Measurements from ENCODE around the gene ASCC2. TPM values are rescaled to one million over a fixed set of nuclear protein-coding genes. Genes with fewer than 3 reads are reported as not detected.
"Not testable (repeated sequence)": the region's sequence is repeated elsewhere in the genome, so short reads cannot be mapped to it uniquely, and the experiment has no call there.

The ASCC2 gene
- total RNA-seq, 1 experiment from 2014 or later = 43.6 TPM

- H3K27ac Mint-ChIP-seq = not testable (repeated sequence)
Observed at GRCh38 chr22:29836791-29837370, 1.2 kb downstream of the ASCC2 start.

GRCh38 chr22:29834046-29834445 is 4.0 kb downstream of the ASCC2 start:
- no peak overlapping the region for H3K4me3 Mint-ChIP-seq

More at GRCh38 chr22:29836791-29837370, 1.2 kb downstream of the ASCC2 start:
- H3K27me3 Mint-ChIP-seq (ENCODE audit: low read depth); DNase-seq (ENCODE audit: low spot score); H3K9me3 Mint-ChIP-seq; ATAC-seq; H3K36me3 Mint-ChIP-seq; POLR2A ChIA-PET: not testable (repeated sequence)
- peak overlapping the region; percentile 87 for H3K4me3 Mint-ChIP-seq
- CTCF ChIA-PET = interaction anchor here (0.7 to 1.9 kb wide), 4 partner anchors 46 to 252 kb away, joined by 3 to 13 read pairs (median 4); partner anchors contain the start of gene MTMR3
- H3K4me1 Mint-ChIP-seq = peaks cover 11% of the 10 kb centered on the region

GRCh38 chr22:29833392-29833965 is 4.6 kb downstream of the ASCC2 start:
- no peaks in the 10 kb centered on the region for H3K9me3 Mint-ChIP-seq
- H3K27ac Mint-ChIP-seq = no peak overlapping the region
- ChIA-PET POLR2A (no interaction called here), CTCF (interaction anchor here (0.6 kb wide), 1 partner anchor 57 kb away, joined by 4 read pairs; no protein-coding TSS in a partner anchor)
- H3K4me1 Mint-ChIP-seq = peaks cover 8% of the 10 kb centered on the region
- DNase-seq (ENCODE audit: low spot score) (no peak), ATAC-seq (no peak)
- H3K36me3 Mint-ChIP-seq = peaks cover 8% of the 10 kb centered on the region; the same call in 1 of the 2 replicates
- H3K27me3 Mint-ChIP-seq (ENCODE audit: low read depth) = no peaks in the 10 kb centered on the region
- H3K4me3 Mint-ChIP-seq = no peak overlapping the region
- TF ChIP-seq GTF2I (CRISPR knock-in tag; conservative IDR thresholded peaks at IDR 0.05) (no peak), TEAD4 (CRISPR knock-in tag; IDR thresholded peaks at IDR 0.05) (no peak), TP53 (CRISPR knock-in tag; IDR thresholded peaks at IDR 0.05) (no peak), SP1 (CRISPR knock-in tag; conservative IDR thresholded peaks at IDR 0.05) (no peak), PRRX2 (CRISPR knock-in tag; IDR thresholded peaks at IDR 0.05) (no peak), ARID4B (CRISPR knock-in tag; IDR thresholded peaks at IDR 0.05; ENCODE audit: borderline replicate concordance) (no peak), IRF1 (CRISPR knock-in tag; IDR thresholded peaks at IDR 0.05) (no peak), HMGA2 (CRISPR knock-in tag; IDR thresholded peaks at IDR 0.05) (no peak), ZNF425 (CRISPR knock-in tag; conservative IDR thresholded peaks at IDR 0.05) (no peak), ZNF512 (CRISPR knock-in tag; IDR thresholded peaks at IDR 0.05; ENCODE audit: borderline replicate concordance) (no peak)

More at GRCh38 chr22:29834046-29834445, 4.0 kb downstream of the ASCC2 start:
- Mint-ChIP-seq H3K4me1 (peaks cover 11% of the 10 kb centered on the region), H3K27ac (no peak overlapping the region), H3K36me3 (peaks cover 8% of the 10 kb centered on the region; the same call in 1 of the 2 replicates), H3K27me3 (ENCODE audit: low read depth) (no peaks in the 10 kb centered on the region), H3K9me3 (no peaks in the 10 kb centered on the region)
- no peak for DNase-seq (ENCODE audit: low spot score)
- ChIA-PET CTCF (no interaction called here), POLR2A (no interaction called here)
- no peak for ATAC-seq
- TF ChIP-seq ZNF317 (CRISPR knock-in tag; IDR thresholded peaks at IDR 0.05; ENCODE audit: borderline replicate concordance, low read depth) = no peak
- TF ChIP-seq STAT6 (CRISPR knock-in tag; conservative IDR thresholded peaks at IDR 0.05; ENCODE audit: low read depth) = no peak

Data from WTC11 (cell line).